IPS DF 4.7 (cell line): ENCODE data around the gene CCDC102B.

Experiments used
- DNase-seq: peaks from one replicate; pipeline ENCODE4 v3.0.0-alpha.2; 2013; ENCODE audit warnings: low spot score; ENCODE audit errors: extremely low read depth

CCDC102B gene

GRCh38 chr18:69081846-69082245, 284.0 kb downstream of the CCDC102B start:
- DNase-seq, result no peak

GRCh38 chr18:69082499-69082898, 284.6 kb downstream of the CCDC102B start:
- no peak for DNase-seq

DNA sequence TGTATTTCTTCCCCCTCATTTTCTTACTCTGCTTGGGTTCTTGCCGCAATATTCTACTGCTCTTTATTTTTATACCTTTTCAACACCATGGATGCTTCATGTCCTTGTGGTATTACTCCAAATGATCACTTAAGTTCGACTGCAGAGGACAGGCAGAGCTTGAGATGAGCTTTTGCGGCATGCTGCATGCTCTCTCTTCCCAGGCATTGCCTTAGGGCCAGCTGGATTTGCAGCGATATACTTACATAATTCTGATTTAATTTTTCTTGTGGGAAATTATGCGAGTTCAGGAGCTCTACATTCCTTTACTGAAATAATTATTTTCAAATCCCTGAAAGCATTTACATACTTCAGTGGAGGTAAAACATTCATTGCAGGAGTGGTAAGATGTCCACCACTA, 288.1 kb downstream of the CCDC102B start:
- no peak for DNase-seq

DNA sequence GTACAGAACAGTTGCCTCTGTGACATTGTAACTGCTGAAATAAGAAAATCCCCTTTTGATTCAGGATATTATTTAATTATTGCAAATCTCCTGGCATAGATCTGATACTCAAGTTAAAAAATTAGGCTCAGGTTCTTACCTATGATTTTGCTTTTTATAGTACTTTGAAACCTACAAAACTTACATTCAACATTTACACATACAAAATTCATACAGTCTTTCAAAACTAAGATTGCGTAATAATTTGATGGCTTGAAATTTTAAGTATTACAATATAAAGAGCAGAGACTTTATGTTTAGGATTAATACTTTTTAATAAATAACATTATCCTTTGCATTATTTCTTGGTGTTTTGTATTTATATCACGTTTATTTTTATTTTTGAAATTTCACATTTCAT, 291.1 kb downstream of the CCDC102B start:
- no peak for DNase-seq

GRCh38 chr18:69097349-69097748, 299.5 kb downstream of the CCDC102B start:
- no peak for DNase-seq

- DNase-seq, result no peak
Measured at GRCh38 chr18:69102959-69103358, 305.1 kb downstream of the CCDC102B start.
